K562 (cell line): ENCODE measurements around the gene GREB1. TPM values are rescaled to one million over a fixed set of nuclear protein-coding genes. Genes with fewer than 3 reads are reported as not detected.

Source experiments
- DEAF1 ChIP-seq: fragments of 450-650 bp; formaldehyde crosslinking; IDR thresholded peaks from 2 replicates; pipeline ENCODE4 v1.4.0; 2020; ENCODE audit warnings: mild to moderate bottlenecking, moderate library complexity
- HEY1 ChIP-seq: fragments of 250-450 bp; sonication (Bioruptor Pico); IDR thresholded peaks from 2 replicates; pipeline ENCODE4 v1.5.0; 2020; ENCODE audit warnings: mild to moderate bottlenecking, moderate library complexity, borderline replicate concordance
- JUND ChIP-seq, 2 experiments: IDR thresholded peaks; 2 replicates in 1 of 2; 3 replicates in 1 of 2; pipeline ENCODE4 v1.6.1; 2011; ENCODE audit warnings: borderline replicate concordance in 2 of 2, low read depth in 2 of 2, low read length in 2 of 2, improper control_type of control experiment in 1 of 2, missing biosample characterization in 1 of 2, missing genetic modification characterization in 1 of 2, missing genetic modification reagents in 1 of 2
- NCOA4 ChIP-seq: fragments of 450-650 bp; IDR thresholded peaks from 2 replicates; pipeline ENCODE4 v1.6.1; 2018; ENCODE audit warnings: mild to moderate bottlenecking; ENCODE audit not compliant: partially characterized antibody
- PYGO2 ChIP-seq: fragments of 450-650 bp; IDR thresholded peaks from 2 replicates; pipeline ENCODE4 v1.6.1; 2016; ENCODE audit warnings: mild to moderate bottlenecking, missing genetic modification characterization, moderate library complexity, missing compliant biosample characterization
- RBM39 ChIP-seq: fragments of 200-400 bp; formaldehyde crosslinking; optimal IDR thresholded peaks from 2 replicates; pipeline ENCODE3; 2018; ENCODE audit warnings: low read depth, low read length
- SP1 ChIP-seq: sonication (generic); formaldehyde crosslinking; IDR thresholded peaks from 2 replicates; pipeline ENCODE4 v1.8.1; 2022; ENCODE audit warnings: mild to moderate bottlenecking, missing genetic modification reagents
- SUPT5H ChIP-seq: fragments of 450-650 bp; IDR thresholded peaks from 2 replicates; pipeline ENCODE4 v1.6.1; 2016
- ZNF655 ChIP-seq: fragments of 250-450 bp; sonication (Bioruptor Pico); IDR thresholded peaks from 2 replicates; pipeline ENCODE4 v1.5.0; 2021
- polyA plus RNA-seq, 8 experiments: library from polyadenylated mRNA; depleted of rRNA in 4 of 8; stranded (reverse) in 5 of 8; unstranded in 3 of 8; fragments of >200 nt; fragmentation: Nextera tagmentation in 2 of 8; fragmentation: Illumina TruSeq in 1 of 8; extraction: Ambion mirVana in 2 of 8; extraction: Trizol in 1 of 8; gene quantifications; 2 replicates each; pipeline versions ENCODE4 v1.2.1 to v1.2.3, GENCODE V29; 2011 to 2014; ENCODE audit warnings: inconsistent platforms in 1 of 8, missing spikeins in 1 of 8
- total RNA-seq, 7 experiments: library from RNA; depleted of rRNA in 6 of 7; stranded (reverse); fragments of >200 nt in 6 of 7; fragmentation: Illumina TruSeq in 2 of 7; extraction: Trizol in 2 of 7; gene quantifications; 2 replicates each; pipeline versions ENCODE4 v1.2.1 to v1.2.3, GENCODE V29; 2011 to 2021; ENCODE audit warnings: low replicate concordance in 1 of 7

The GREB1 gene
- total and polyA plus RNA-seq, 9 of the 15 experiments (the other 6 are each of a cell fraction or from before 2014, with no cell fraction given), result 0.04 to 0.86 (median 0.10) TPM; not detected in 1

GRCh38 chr2:11663427-11663826 lies 129.6 kb downstream of the GREB1 start (continued):
- TF ChIP-seq JUND (IDR thresholded peaks at IDR 0.05; ENCODE audit: borderline replicate concordance, low read depth, low read length) (no peak), JUND (tag; IDR thresholded peaks at IDR 0.05; ENCODE audit: borderline replicate concordance, low read depth, low read length) (no peak), PYGO2 (tag) (no peak), SP1 (CRISPR knock-in tag) (no peak), SUPT5H (no peak), DEAF1 (no peak), RBM39 (no peak), NCOA4 (no peak), ZNF655 (no peak), HEY1 (no peak)
